ENCODE results near the gene NXT2.

DNA sequence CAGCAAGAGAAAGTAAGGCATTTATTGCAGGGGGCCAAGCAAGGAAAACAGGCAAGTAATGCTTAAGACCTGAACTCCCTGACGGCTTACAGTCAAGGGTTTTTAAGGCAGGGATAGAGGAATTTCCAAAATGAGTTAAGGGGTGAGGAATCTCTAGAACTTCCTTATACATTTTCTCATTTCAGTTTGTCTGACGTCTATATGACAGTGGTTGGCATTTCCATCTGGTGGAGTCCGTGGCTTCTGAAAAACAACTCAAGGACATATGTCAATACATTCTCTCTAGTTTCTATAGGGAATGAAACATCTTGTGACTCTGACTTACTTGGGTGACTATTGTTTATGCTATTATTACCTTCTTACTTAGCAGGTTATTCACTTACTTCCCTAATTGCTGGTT lies 35.5 kb upstream of the NXT2 start:
- TF ChIP-seq, protein P1, sequence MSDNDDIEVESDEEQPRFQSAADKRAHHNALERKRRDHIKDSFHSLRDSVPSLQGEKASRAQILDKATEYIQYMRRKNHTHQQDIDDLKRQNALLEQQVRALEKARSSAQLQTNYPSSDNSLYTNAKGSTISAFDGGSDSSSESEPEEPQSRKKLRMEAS (IDR thresholded peaks at IDR 0.05; ENCODE audit: low read depth, low read length) = no peak
- TF ChIP-seq, protein P2, sequence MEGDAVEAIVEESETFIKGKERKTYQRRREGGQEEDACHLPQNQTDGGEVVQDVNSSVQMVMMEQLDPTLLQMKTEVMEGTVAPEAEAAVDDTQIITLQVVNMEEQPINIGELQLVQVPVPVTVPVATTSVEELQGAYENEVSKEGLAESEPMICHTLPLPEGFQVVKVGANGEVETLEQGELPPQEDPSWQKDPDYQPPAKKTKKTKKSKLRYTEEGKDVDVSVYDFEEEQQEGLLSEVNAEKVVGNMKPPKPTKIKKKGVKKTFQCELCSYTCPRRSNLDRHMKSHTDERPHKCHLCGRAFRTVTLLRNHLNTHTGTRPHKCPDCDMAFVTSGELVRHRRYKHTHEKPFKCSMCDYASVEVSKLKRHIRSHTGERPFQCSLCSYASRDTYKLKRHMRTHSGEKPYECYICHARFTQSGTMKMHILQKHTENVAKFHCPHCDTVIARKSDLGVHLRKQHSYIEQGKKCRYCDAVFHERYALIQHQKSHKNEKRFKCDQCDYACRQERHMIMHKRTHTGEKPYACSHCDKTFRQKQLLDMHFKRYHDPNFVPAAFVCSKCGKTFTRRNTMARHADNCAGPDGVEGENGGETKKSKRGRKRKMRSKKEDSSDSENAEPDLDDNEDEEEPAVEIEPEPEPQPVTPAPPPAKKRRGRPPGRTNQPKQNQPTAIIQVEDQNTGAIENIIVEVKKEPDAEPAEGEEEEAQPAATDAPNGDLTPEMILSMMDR (IDR thresholded peaks at IDR 0.05 in 2 of 3, conservative IDR thresholded peaks at IDR 0.05 in 1 of 3; ENCODE audit: control insufficient read depth in 2 of 3, extremely low read depth in 1 of 3, insufficient read depth in 1 of 3, low read depth in 3 of 3, low read length in 3 of 3) = no peak
- no peak for TF ChIP-seq RCOR1 (conservative IDR thresholded peaks at IDR 0.05; ENCODE audit: low read depth, low read length)
- TF ChIP-seq, protein P3, sequence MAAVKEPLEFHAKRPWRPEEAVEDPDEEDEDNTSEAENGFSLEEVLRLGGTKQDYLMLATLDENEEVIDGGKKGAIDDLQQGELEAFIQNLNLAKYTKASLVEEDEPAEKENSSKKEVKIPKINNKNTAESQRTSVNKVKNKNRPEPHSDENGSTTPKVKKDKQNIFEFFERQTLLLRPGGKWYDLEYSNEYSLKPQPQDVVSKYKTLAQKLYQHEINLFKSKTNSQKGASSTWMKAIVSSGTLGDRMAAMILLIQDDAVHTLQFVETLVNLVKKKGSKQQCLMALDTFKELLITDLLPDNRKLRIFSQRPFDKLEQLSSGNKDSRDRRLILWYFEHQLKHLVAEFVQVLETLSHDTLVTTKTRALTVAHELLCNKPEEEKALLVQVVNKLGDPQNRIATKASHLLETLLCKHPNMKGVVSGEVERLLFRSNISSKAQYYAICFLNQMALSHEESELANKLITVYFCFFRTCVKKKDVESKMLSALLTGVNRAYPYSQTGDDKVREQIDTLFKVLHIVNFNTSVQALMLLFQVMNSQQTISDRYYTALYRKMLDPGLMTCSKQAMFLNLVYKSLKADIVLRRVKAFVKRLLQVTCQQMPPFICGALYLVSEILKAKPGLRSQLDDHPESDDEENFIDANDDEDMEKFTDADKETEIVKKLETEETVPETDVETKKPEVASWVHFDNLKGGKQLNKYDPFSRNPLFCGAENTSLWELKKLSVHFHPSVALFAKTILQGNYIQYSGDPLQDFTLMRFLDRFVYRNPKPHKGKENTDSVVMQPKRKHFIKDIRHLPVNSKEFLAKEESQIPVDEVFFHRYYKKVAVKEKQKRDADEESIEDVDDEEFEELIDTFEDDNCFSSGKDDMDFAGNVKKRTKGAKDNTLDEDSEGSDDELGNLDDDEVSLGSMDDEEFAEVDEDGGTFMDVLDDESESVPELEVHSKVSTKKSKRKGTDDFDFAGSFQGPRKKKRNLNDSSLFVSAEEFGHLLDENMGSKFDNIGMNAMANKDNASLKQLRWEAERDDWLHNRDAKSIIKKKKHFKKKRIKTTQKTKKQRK (IDR thresholded peaks at IDR 0.05; ENCODE audit: low read depth, low read length) = no peak
- TF ChIP-seq NFYB (IDR thresholded peaks at IDR 0.05; ENCODE audit: insufficient read depth, low read depth, low read length) = no peak
- TF ChIP-seq BRCA1 (IDR thresholded peaks at IDR 0.05; ENCODE audit: low read depth, low read length) = no peak
- no peak for TF ChIP-seq EZH2 (IDR thresholded peaks at IDR 0.05; ENCODE audit: borderline replicate concordance, control insufficient read depth, low read depth, low read length)
- TF ChIP-seq DPF2 (IDR thresholded peaks at IDR 0.05) = no peak
- no peak for TF ChIP-seq JUNB (IDR thresholded peaks at IDR 0.05)
- TF ChIP-seq POLR2AphosphoS5 (IDR thresholded peaks at IDR 0.05; ENCODE audit: low read length) = no peak
- TF ChIP-seq MXI1 (IDR thresholded peaks at IDR 0.05; ENCODE audit: low read depth, low read length) = no peak
- TF ChIP-seq SREBF2 (IDR thresholded peaks at IDR 0.05; ENCODE audit: low read length) = no peak
- TF ChIP-seq POLR2A (IDR thresholded peaks at IDR 0.05; ENCODE audit: low read depth, low read length) = no peak
- no peak for TF ChIP-seq EP300 (IDR thresholded peaks at IDR 0.05; ENCODE audit: borderline replicate concordance in 1 of 2, control insufficient read depth in 1 of 2, low read depth in 2 of 2, low read length in 2 of 2)

Measured in GM12878 (cell line).